Aorta (tissue), 5 donors: ENCODE results near the gene EPS8L2. TPM values are rescaled to one million over a fixed set of nuclear protein-coding genes. Genes with fewer than 3 reads are reported as not detected.

Experiments used
- ATAC-seq: fragments of 200-7000 bp; cut with Tn5 transposase; one replicate; pipeline ENCODE4 v1.9.1; 2022; ENCODE audit warnings: moderate library complexity; ENCODE audit not compliant: low FRiP score
- DNase-seq, 2 donors: peaks; one replicate each; pipeline ENCODE4 v3.0.0-alpha.2; 2020
- H3K27ac ChIP-seq, 2 donors: one replicate each; pipeline ENCODE4 v1.5.1; 2013; ENCODE audit warnings: low read length in 2 of 2, mild to moderate bottlenecking in 2 of 2, moderate library complexity in 2 of 2, control low read depth in 1 of 2, inconsistent platforms in 1 of 2, low read depth in 1 of 2
- H3K27me3 ChIP-seq, 2 donors: one replicate each; pipeline ENCODE4 v1.6.1; 2013; ENCODE audit warnings: control low read depth in 1 of 2, low read length in 1 of 2, mild to moderate bottlenecking in 1 of 2, moderate library complexity in 1 of 2; ENCODE audit not compliant: insufficient read depth in 2 of 2, control insufficient read depth in 1 of 2
- H3K36me3 ChIP-seq, 2 donors: one replicate each; pipeline ENCODE4 v1.6.1; 2013; ENCODE audit warnings: control low read depth in 1 of 2, low read length in 1 of 2, mild to moderate bottlenecking in 1 of 2; ENCODE audit not compliant: insufficient read depth in 2 of 2, control insufficient read depth in 1 of 2
- H3K4me1 ChIP-seq, 2 donors: one replicate each; pipeline ENCODE4 v1.6.1; 2013; ENCODE audit warnings: low read length in 2 of 2, control low read depth in 1 of 2, mild to moderate bottlenecking in 1 of 2, moderate library complexity in 1 of 2; ENCODE audit not compliant: insufficient read depth in 2 of 2, control insufficient read depth in 1 of 2
- H3K4me3 ChIP-seq, 2 donors: one replicate each; pipeline ENCODE4 v1.5.1; 2013; ENCODE audit warnings: low read length in 2 of 2, control low read depth in 1 of 2, mild to moderate bottlenecking in 1 of 2
- H3K9me3 ChIP-seq: one replicate; pipeline ENCODE4 v1.6.1; 2013; ENCODE audit warnings: mild to moderate bottlenecking, low read length; ENCODE audit not compliant: control insufficient read depth
- WGBS, 2 donors: extraction: QIAGEN DNeasy Blood & Tissue Kit; methylation state at CpG; one replicate each; pipeline ENCODE4 v1.1.7; 2013; 5-methylcytosine and 5-hydroxymethylcytosine counted together
- intact Hi-C, 2 donors: fragments of 100-400 bp; cut with DNase I; formaldehyde crosslinking; loops; one replicate each; pipeline versions ENCODE4 v1.14.2 to v1.15.0; 2022
- polyA plus RNA-seq, 2 donors: library from polyadenylated mRNA; stranded (reverse); fragments of 200-250 nt; gene quantifications; one replicate each; pipeline ENCODE4 v1.2.3, GENCODE V29; 2013
- total RNA-seq, 2 donors: library from RNA; stranded (reverse); fragmentation: NEBNext Ultra II Directional; extraction: Animal tissue kit (Norgen Biotek cat#: 25700); gene quantifications; one replicate each; pipeline ENCODE4 v1.2.1, GENCODE V29; 2021
- donor health status: healthy with polysubstance abuse.
- donor health status: Bipolar disorder and iron deficiency.
- donor health status: DM: no; HTN: no; CAD: no.
- donor health status: DM: no; HTN: no; CAD: no.
- donor health status: DM: yes; HTN: yes; CAD: no.

Gene EPS8L2
- total and polyA plus RNA-seq, 4 donors: 41.0 to 102 (median 54.8) TPM

DNA sequence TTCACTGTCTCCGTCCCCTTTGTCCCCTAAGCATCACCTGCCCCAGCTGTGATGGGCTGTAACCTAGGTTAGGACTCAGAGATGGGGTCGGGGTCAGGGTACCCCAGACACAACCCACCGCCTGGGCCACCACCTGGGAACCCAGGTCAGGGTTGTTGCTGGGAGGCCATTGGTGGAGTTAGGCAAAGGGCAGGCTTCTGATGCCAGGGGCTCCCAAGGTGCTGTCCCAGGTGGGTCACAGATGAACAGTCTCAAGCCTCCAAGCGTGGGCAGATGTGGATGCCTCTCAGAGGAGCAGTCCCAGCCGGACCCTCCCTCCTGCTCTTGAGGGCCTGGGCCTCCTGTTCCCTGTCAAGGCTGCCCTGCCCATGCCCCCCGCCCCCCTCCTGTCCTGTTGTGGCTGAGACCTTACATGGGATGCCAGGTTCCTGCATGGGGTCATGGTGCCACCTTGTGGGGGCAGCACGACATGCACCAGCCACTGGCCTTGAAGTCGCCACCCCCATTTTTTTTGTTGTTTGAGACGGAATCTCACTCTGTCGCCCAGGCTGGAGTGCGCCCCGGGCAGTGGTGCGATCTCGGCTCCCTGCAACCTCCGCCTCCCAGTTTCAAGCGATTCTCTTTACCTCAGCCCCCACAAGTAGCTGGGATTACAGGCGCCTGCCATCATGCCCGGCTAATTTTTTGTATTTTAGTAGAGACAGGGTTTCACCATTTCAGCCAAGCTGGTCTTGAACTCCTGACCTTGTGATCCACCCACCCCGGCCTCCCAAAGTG is 59.2 kb downstream of the EPS8L2 start:
- DNase-seq (peak in 1 of 2 donors; percentile 82), ATAC-seq (peak; percentile 62)

DNA sequence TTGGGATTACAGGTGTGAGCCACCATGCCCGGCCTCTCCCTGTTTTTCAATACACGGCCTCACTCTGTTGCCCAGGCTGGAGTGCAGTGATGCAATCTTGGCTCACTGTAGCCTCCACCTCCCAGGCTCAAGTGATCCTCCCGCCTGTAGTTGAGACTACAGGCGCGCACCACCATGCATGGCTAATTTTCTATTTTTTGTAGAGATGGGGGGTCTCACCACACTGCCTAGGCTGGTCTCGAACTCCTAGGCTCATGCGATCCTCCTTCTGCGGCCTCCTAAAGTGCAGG is 59.7 kb downstream of the EPS8L2 start:
- Histone ChIP-seq H3K4me1 (no peaks in the 10 kb centered on the region), H3K4me3 (no peak overlapping the region), H3K27me3 (no peaks in the 10 kb centered on the region), H3K36me3 (peaks cover 0 to 3% of the 10 kb centered on the region in 2 donors), H3K27ac (no peak overlapping the region), H3K9me3 (no peaks in the 10 kb centered on the region)
- intact Hi-C loops: no loop called here
- DNase-seq: no peak
- no peak for ATAC-seq
- 94 to 99% methylated on average over 8 of the region's 8 CpGs for WGBS, 2 donors

More for the DNA sequence above, 59.2 kb downstream of the EPS8L2 start:
- Histone ChIP-seq H3K4me3 (no peak overlapping the region), H3K27ac (no peak overlapping the region), H3K27me3 (no peaks in the 10 kb centered on the region), H3K4me1 (no peaks in the 10 kb centered on the region), H3K9me3 (no peaks in the 10 kb centered on the region), H3K36me3 (peaks cover 3 to 4% of the 10 kb centered on the region in 2 donors)
- WGBS, 2 donors: 66 to 72% methylated on average over 19 of the region's 19 CpGs
- intact Hi-C loops: no loop called here

DNA sequence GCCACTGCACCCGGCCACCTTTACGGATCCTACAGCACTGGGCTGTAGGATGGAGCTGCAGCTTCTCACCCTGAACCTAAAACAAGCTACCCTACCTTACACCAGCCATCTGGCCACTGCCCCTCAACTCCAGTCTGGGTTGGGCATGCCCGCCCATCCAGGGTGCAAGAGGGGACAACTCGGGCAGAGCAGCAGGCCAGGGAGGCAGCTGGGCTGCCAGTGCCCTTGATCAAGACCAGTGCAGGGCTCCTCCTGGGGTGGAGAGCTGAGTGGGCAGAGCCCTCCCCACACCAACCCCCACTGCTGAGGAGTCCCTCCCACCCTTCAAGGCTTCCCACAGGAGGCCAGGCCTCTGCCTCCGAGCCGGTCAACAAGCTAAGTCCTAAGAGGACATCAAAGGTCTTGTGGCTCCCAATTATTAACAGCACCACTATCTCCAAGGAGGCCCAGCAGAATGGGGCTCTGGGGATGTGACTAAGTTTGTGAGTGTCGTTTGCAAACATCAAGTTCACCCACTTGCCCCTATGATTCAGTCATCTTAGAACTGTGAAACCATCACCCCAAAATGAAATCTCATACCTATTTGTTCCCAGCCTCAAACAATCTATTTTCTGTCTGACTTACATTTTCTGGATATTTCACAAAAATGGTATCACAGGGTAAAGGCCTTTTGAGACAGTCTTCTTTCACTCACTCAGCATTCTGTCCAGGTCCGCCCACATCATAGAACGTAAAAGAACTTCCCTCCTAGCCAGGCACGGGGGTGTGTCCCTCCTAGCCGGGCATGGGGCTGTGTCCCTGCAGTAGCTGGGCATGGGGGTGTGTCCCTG is 60.3 kb downstream of the EPS8L2 start:
- intact Hi-C loops: no loop called here
- Histone ChIP-seq H3K4me1 (no peaks in the 10 kb centered on the region), H3K9me3 (no peaks in the 10 kb centered on the region), H3K4me3 (no peak overlapping the region), H3K36me3 (peaks cover 0 to 3% of the 10 kb centered on the region in 2 donors), H3K27me3 (no peaks in the 10 kb centered on the region), H3K27ac (no peak overlapping the region)
- 72 to 75% methylated on average over 11 of the region's 11 CpGs for WGBS, 2 donors
- no peak for DNase-seq
- no peak for ATAC-seq

DNA sequence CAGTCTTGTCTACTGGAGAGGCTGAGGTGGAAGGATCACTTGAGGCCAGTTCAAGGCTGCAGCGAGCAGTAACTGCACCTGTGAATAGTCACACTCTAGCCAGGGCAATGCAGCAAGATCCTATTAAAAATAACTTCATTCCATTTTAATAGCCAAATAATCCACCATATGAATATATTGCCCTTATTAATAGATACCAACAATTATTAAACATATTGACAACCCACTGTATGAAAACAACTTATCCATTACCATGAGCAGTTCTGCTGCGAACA is 60.8 kb downstream of the EPS8L2 start:
- H3K27ac ChIP-seq: no peak overlapping the region
- H3K4me1 ChIP-seq: no peaks in the 10 kb centered on the region
- no peak for DNase-seq
- ATAC-seq: no peak
- H3K9me3 ChIP-seq: no peaks in the 10 kb centered on the region
- 91 to 95% methylated on average over 2 of the region's 2 CpGs for WGBS, 2 donors
- no peaks in the 10 kb centered on the region for H3K27me3 ChIP-seq
- H3K36me3 ChIP-seq: peaks cover 0 to 3% of the 10 kb centered on the region in 2 donors
- H3K4me3 ChIP-seq: no peak overlapping the region
- intact Hi-C loops: no loop called here

DNA sequence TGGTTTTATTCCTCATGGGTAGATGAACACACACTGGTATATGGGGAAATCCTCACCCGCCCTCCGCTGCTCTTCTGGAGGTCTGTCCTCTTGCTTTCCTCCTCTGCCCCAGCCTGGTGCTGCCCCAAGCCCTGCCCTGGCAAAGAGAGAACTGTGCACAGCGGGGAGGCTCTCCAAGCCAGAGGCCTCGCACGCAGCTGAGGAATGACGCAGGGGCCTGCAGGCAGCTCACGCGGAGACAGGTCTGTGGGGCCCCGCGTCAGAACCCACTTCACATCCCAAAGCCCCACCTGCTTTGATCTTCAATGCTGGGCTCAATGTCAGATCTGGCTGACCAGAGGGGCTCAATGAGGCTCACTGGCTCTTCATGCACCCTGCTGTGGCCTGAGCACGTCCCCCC is 61.2 kb downstream of the EPS8L2 start:
- no peak for ATAC-seq
- H3K27me3 ChIP-seq: no peaks in the 10 kb centered on the region

DNA sequence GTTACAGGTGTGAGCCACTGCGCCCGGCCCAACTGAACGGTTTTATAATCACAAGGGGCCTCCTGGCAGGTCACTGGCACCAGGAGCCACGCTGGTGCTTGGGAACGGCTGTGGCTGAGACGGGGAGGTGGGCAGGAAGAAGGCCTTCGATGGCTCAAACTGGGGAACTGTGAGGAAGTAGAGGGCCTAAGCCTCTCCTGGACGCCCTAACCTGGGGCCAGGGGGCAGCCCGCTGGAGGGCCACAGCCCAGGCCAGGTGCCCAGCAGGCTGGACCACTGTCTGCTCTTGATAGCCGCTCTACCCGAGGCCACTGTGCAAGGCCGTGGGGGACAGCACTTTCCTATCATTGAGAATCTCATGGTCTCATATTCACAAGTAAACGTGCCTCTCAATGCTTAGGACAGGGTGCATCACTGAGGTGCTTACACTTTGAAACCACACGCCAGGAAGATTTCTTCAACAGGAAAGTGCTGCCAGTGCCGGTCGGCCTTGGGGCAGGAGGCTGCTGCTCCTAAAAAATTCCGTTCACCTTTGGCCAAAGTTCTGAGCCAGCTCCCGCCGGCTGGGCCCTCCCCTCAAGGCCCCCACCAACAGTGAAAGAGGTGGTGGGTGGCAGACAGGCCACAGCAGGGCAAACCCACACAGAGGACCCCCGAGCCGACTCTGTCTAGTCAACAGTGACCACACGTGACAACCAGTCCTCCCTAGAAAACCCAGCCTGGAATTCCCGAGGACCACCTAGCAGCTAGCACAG is 64.0 kb downstream of the EPS8L2 start:
- no peaks in the 10 kb centered on the region for H3K4me1 ChIP-seq
- no peaks in the 10 kb centered on the region for H3K9me3 ChIP-seq
- intact Hi-C loops: loop anchor here in 1 of 2 donors (10.0 kb wide), 1 partner anchor 215 kb away; no protein-coding TSS in a partner anchor
- peaks cover 0 to 1% of the 10 kb centered on the region in 2 donors for H3K36me3 ChIP-seq
- H3K27me3 ChIP-seq: no peaks in the 10 kb centered on the region
- peak in 1 of 2 donors; percentile 39 for DNase-seq
- 86 to 90% methylated on average over 23 of the region's 23 CpGs for WGBS, 2 donors
- no peak for ATAC-seq
- no peak overlapping the region for H3K4me3 ChIP-seq
- H3K27ac ChIP-seq: no peak overlapping the region

More for the DNA sequence above, 61.2 kb downstream of the EPS8L2 start:
- no peaks in the 10 kb centered on the region for H3K9me3 ChIP-seq
- peaks cover 0 to 3% of the 10 kb centered on the region in 2 donors for H3K36me3 ChIP-seq
- WGBS, 2 donors: 90 to 93% methylated on average over 11 of the region's 11 CpGs
- H3K4me1 ChIP-seq: no peaks in the 10 kb centered on the region
- H3K4me3 ChIP-seq: no peak overlapping the region
- DNase-seq: no peak
- intact Hi-C loops: no loop called here
- H3K27ac ChIP-seq: no peak overlapping the region

DNA sequence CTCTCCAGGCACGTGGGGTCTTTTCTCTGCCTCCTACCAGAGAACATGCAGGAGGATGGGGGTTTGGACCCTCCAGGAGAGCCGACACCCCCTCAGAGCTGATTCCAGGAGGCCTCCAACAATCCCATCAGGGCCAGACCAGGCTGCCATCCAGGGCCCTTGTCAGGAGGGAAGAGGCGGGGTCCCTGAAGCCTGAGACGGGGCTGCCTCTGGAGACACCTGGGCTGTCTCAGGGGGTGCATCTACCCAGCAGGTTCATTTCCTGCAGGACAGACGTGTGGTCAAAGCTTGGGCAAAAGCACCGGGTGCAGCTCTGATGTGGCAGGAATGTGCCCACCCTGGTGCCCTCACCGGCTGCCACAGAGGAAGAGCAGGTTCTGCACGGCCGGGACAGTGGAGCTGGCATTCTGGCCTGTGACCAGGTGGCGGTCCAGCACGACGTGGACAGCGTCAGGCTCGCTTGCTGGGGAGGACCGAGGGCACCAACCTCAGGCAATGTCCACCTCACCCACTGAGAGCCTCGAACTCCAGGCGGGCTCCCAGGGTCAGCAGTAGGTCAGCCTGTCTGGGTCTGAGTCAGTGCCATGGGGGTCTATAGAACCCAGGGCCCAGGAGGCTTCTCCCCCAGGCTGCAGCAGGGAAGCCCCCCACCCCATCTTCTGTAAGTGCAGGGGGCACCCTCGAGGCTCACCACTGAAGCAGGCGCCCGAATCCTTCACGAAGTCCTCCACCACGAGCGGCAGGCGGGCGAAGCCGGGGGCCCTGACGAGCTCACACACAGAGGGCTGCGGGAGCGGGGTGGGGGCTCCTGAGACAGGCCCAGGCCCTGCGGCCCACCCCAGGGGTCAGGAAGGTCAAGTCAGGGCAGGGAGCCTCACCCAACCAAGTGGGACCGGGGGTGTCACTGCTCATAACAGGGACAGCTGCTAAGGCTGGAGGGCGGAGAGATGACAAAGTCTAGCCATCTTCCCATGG is 64.9 kb downstream of the EPS8L2 start:
- Histone ChIP-seq H3K9me3 (no peaks in the 10 kb centered on the region), H3K27ac (no peak overlapping the region), H3K4me1 (no peaks in the 10 kb centered on the region), H3K4me3 (no peak overlapping the region), H3K27me3 (no peaks in the 10 kb centered on the region), H3K36me3 (peaks cover 0 to 1% of the 10 kb centered on the region in 2 donors)
- peak; percentile 45 to 74 for DNase-seq
- WGBS, 2 donors: 88 to 89% methylated on average over 32 of the region's 32 CpGs
- intact Hi-C loops: loop anchor here in 1 of 2 donors (10.0 kb wide), 1 partner anchor 216 kb away; no protein-coding TSS in a partner anchor
- no peak for ATAC-seq
